Mammary epithelial cell (primary cell): ENCODE results near the gene TRMT44.
A peak's percentile ranks its signal among the peaks of the same experiment; 100 is the strongest.
"Not testable (repeated sequence)": the region's sequence is repeated elsewhere in the genome, so short reads cannot be mapped to it uniquely, and the experiment has no call there.

ENCODE experiments used
- CTCF ChIP-seq, 2 donors: IDR thresholded peaks in 1 of 2; conservative IDR thresholded peaks in 1 of 2; 2 replicates each; pipeline ENCODE4 v1.5.1; 2011 to 2012; ENCODE audit warnings: inconsistent platforms in 2 of 2, low read length in 2 of 2, mild to moderate bottlenecking in 2 of 2, control low read depth in 1 of 2, low read depth in 1 of 2; ENCODE audit not compliant: insufficient read depth in 1 of 2; ENCODE audit errors: extremely low read depth in 1 of 2
- EZH2 ChIP-seq: IDR thresholded peaks from 2 replicates; pipeline ENCODE4 v1.6.1; 2012; ENCODE audit warnings: low read length, inconsistent platforms, borderline replicate concordance

GRCh38 chr4:8406887-8407286 is 33.7 kb upstream of the TRMT44 start:
- peak; percentile 14 to 45 for TF ChIP-seq CTCF (conservative IDR thresholded peaks at IDR 0.05 in 1 of 2, IDR thresholded peaks at IDR 0.05 in 1 of 2; ENCODE audit: extremely low read depth in 1 of 2, insufficient read depth in 1 of 2, low read depth in 1 of 2, low read length in 2 of 2)
- not testable (repeated sequence) for TF ChIP-seq EZH2
